ENCODE results near the gene MACROD2. TPM values are rescaled to one million over a fixed set of nuclear protein-coding genes. Genes with fewer than 3 reads are reported as not detected.

MACROD2 gene
- total RNA-seq, 1 donor from 2014 or later: 2.4 TPM

- Histone ChIP-seq H3K4me2 (ENCODE audit: low read length) (no peak overlapping the region), H3K36me3 (ENCODE audit: insufficient read depth, low read length) (no peaks in the 10 kb centered on the region), H3K4me3 (ENCODE audit: insufficient read depth, low read depth, low read length) (no peak overlapping the region), H2AFZ (ENCODE audit: low read depth, low read length) (no peak overlapping the region), H3K9me3 (ENCODE audit: insufficient read depth, low read depth, low read length) (no peaks in the 10 kb centered on the region), H4K20me1 (ENCODE audit: insufficient read depth, low read length) (no peaks in the 10 kb centered on the region), H3K27me3 (ENCODE audit: insufficient read depth, low read length) (no peaks in the 10 kb centered on the region), H3K27ac (ENCODE audit: low read depth, low read length) (no peak overlapping the region), H3K79me2 (ENCODE audit: insufficient read depth, low read length) (no peaks in the 10 kb centered on the region), H3K4me1 (ENCODE audit: insufficient read depth, low read length) (no peaks in the 10 kb centered on the region), H3K9ac (ENCODE audit: low read length) (no peak overlapping the region)
- FAIRE-seq (no peak), DNase-seq (ENCODE audit: low read depth) (no peak)
- no peak overlapping the region for H3K4me3 Mint-ChIP-seq (ENCODE audit: unreplicated experiment)
- no peaks in the 10 kb centered on the region for H3K36me3 Mint-ChIP-seq (ENCODE audit: low read depth, unreplicated experiment)
- TF ChIP-seq EZH2 (IDR thresholded peaks at IDR 0.05; ENCODE audit: insufficient read depth, low read length): no peak
- TF ChIP-seq, protein P1, sequence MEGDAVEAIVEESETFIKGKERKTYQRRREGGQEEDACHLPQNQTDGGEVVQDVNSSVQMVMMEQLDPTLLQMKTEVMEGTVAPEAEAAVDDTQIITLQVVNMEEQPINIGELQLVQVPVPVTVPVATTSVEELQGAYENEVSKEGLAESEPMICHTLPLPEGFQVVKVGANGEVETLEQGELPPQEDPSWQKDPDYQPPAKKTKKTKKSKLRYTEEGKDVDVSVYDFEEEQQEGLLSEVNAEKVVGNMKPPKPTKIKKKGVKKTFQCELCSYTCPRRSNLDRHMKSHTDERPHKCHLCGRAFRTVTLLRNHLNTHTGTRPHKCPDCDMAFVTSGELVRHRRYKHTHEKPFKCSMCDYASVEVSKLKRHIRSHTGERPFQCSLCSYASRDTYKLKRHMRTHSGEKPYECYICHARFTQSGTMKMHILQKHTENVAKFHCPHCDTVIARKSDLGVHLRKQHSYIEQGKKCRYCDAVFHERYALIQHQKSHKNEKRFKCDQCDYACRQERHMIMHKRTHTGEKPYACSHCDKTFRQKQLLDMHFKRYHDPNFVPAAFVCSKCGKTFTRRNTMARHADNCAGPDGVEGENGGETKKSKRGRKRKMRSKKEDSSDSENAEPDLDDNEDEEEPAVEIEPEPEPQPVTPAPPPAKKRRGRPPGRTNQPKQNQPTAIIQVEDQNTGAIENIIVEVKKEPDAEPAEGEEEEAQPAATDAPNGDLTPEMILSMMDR (IDR thresholded peaks at IDR 0.05; ENCODE audit: insufficient read depth, low read depth, low read length): no peak
- no peak overlapping the region for H3K27ac Mint-ChIP-seq (ENCODE audit: unreplicated experiment)
- no peaks in the 10 kb centered on the region for H3K4me1 Mint-ChIP-seq (ENCODE audit: low read depth, unreplicated experiment)
- peaks cover 2% of the 10 kb centered on the region for H3K9me3 Mint-ChIP-seq (ENCODE audit: unreplicated experiment)
- H3K27me3 Mint-ChIP-seq (ENCODE audit: low read depth, unreplicated experiment): no peaks in the 10 kb centered on the region
Observed at GRCh38 chr20:15742087-15742486, 1746.8 kb downstream of the MACROD2 start.

DNA sequence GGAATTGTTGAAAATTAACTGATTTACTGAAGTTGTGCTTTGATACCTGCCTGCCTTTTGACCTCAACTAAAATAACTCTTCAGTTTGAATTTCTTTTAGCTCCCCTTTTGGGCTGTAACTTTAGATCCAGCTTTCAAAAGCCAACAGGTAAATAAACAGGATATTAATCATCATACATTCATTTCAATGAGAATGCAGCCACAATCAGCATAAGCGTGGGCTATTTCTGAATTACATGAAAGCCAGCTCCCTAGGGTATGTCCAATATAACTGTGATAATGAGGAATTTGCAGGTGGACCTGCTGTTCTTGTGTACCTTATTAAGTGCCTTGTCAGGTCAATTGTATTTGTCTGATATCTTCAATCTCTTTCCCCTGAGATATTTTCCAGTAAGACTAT, 1747.3 kb downstream of the MACROD2 start:
- H4K20me1 ChIP-seq (ENCODE audit: insufficient read depth, low read length): no peaks in the 10 kb centered on the region
- H3K4me3 ChIP-seq (ENCODE audit: insufficient read depth, low read depth, low read length): no peak overlapping the region
- no peaks in the 10 kb centered on the region for H3K36me3 ChIP-seq (ENCODE audit: insufficient read depth, low read length)
- Mint-ChIP-seq H3K4me3 (ENCODE audit: unreplicated experiment) (no peak overlapping the region), H3K9me3 (ENCODE audit: unreplicated experiment) (peaks cover 4% of the 10 kb centered on the region), H3K4me1 (ENCODE audit: low read depth, unreplicated experiment) (no peaks in the 10 kb centered on the region), H3K27me3 (ENCODE audit: low read depth, unreplicated experiment) (no peaks in the 10 kb centered on the region), H3K27ac (ENCODE audit: unreplicated experiment) (no peak overlapping the region), H3K36me3 (ENCODE audit: low read depth, unreplicated experiment) (no peaks in the 10 kb centered on the region)
- no peaks in the 10 kb centered on the region for H3K9me3 ChIP-seq (ENCODE audit: insufficient read depth, low read depth, low read length)
- H3K27me3 ChIP-seq (ENCODE audit: insufficient read depth, low read length): no peaks in the 10 kb centered on the region
- H3K4me1 ChIP-seq (ENCODE audit: insufficient read depth, low read length): no peaks in the 10 kb centered on the region
- DNase-seq (ENCODE audit: low read depth) (no peak), FAIRE-seq (no peak)
- no peak overlapping the region for H3K27ac ChIP-seq (ENCODE audit: low read depth, low read length)
- H3K79me2 ChIP-seq (ENCODE audit: insufficient read depth, low read length): no peaks in the 10 kb centered on the region
- TF ChIP-seq, protein P1 (IDR thresholded peaks at IDR 0.05; ENCODE audit: insufficient read depth, low read depth, low read length): no peak
- TF ChIP-seq EZH2 (IDR thresholded peaks at IDR 0.05; ENCODE audit: insufficient read depth, low read length): no peak
- H2AFZ ChIP-seq (ENCODE audit: low read depth, low read length): no peak overlapping the region
- no peak overlapping the region for H3K4me2 ChIP-seq (ENCODE audit: low read length)
- no peak overlapping the region for H3K9ac ChIP-seq (ENCODE audit: low read length)

GRCh38 chr20:15756002-15756753, 1760.9 kb downstream of the MACROD2 start:
- Histone ChIP-seq H3K79me2 (ENCODE audit: insufficient read depth, low read length) (no peaks in the 10 kb centered on the region), H3K9me3 (ENCODE audit: insufficient read depth, low read depth, low read length) (no peaks in the 10 kb centered on the region), H4K20me1 (ENCODE audit: insufficient read depth, low read length) (no peaks in the 10 kb centered on the region), H3K4me1 (ENCODE audit: insufficient read depth, low read length) (no peaks in the 10 kb centered on the region), H3K36me3 (ENCODE audit: insufficient read depth, low read length) (no peaks in the 10 kb centered on the region), H3K9ac (ENCODE audit: low read length) (no peak overlapping the region), H3K27me3 (ENCODE audit: insufficient read depth, low read length) (no peaks in the 10 kb centered on the region), H3K4me3 (ENCODE audit: insufficient read depth, low read depth, low read length) (no peak overlapping the region), H2AFZ (ENCODE audit: low read depth, low read length) (no peak overlapping the region), H3K4me2 (ENCODE audit: low read length) (no peak overlapping the region), H3K27ac (ENCODE audit: low read depth, low read length) (no peak overlapping the region)
- H3K9me3 Mint-ChIP-seq (ENCODE audit: unreplicated experiment): no peaks in the 10 kb centered on the region
- H3K4me3 Mint-ChIP-seq (ENCODE audit: unreplicated experiment): no peak overlapping the region
- H3K4me1 Mint-ChIP-seq (ENCODE audit: low read depth, unreplicated experiment): no peaks in the 10 kb centered on the region
- DNase-seq (ENCODE audit: low read depth): no peak
- FAIRE-seq: no peak
- H3K27ac Mint-ChIP-seq (ENCODE audit: unreplicated experiment): no peak overlapping the region
- no peaks in the 10 kb centered on the region for H3K27me3 Mint-ChIP-seq (ENCODE audit: low read depth, unreplicated experiment)
- H3K36me3 Mint-ChIP-seq (ENCODE audit: low read depth, unreplicated experiment): no peaks in the 10 kb centered on the region
- TF ChIP-seq, protein P1 (IDR thresholded peaks at IDR 0.05; ENCODE audit: insufficient read depth, low read depth, low read length): no peak
- no peak for TF ChIP-seq EZH2 (IDR thresholded peaks at IDR 0.05; ENCODE audit: insufficient read depth, low read length)
